Activated CD8-positive, alpha-beta memory T cell treated with anti-CD3 and anti-CD28 coated beads for 48 hours (primary cell): ENCODE data around the gene TET1.
"Not testable (repeated sequence)": the region's sequence is repeated elsewhere in the genome, so short reads cannot be mapped to it uniquely, and the experiment has no call there.

ENCODE experiments used
- DNase-seq, 3 experiments: peaks; one replicate each; pipeline ENCODE4 v3.0.0-alpha.2; 2020; ENCODE audit warnings: low read depth in 2 of 3, low spot score in 2 of 3

The TET1 gene

DNA sequence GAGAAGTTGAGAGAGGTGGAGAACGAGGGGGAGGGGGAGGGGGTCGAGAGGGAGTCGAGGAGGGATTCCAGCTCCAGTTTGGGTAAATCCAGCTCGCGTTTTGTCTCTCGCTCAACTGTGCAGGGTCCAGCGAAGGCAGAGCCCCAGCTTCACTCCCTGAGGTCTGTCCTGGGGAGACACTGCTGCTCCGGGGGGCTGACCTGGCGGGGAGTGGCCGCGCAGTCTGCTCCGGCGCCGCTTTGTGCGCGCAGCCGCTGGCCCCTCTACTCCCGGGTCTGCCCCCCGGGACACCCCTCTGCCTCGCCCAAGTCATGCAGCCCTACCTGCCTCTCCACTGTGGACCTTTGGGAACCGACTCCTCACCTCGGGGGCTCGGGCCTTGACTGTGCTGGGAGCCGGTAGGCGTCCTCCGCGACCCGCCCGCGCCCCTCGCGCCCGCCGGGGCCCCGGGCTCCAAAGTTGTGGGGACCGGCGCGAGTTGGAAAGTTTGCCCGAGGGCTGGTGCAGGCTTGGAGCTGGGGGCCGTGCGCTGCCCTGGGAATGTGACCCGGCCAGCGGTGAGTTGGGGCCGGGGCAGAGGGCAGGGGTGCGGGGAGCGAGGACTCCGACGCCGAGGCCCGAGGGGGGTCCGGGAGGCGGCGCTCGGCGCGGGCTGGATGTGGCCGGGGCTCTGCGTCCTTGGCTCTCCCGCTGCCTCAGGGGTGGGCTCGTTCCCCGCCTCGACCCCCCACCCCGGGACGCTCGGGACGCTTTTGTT is at the start of gene TET1:
Gene TET1 (plus strand): TSS at position 152 of the 757 bp plus-strand sequence. CDS start 12,002 bp downstream, outside the sequence.
- no peak for DNase-seq

DNA sequence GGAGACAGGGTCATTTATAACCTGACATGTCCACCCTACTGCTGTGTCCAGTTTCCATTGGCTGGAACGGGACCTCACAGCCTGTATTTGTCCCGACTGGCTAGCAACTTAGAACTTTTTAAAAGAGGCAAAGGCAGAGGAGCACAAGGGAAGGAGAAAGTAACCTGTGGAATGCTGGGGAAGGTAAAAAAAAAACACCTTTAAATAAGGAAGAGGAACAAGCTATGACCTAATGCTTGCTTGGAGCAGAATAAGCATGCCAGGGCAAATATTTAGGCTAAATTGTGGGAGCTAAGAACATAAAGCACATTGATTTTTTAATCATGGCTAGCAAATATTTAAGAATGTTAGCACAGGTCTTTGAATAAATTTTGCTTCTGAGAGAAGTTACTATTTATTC is 43.9 kb upstream of the TET1 start:
- DNase-seq, result not testable (repeated sequence)

DNA sequence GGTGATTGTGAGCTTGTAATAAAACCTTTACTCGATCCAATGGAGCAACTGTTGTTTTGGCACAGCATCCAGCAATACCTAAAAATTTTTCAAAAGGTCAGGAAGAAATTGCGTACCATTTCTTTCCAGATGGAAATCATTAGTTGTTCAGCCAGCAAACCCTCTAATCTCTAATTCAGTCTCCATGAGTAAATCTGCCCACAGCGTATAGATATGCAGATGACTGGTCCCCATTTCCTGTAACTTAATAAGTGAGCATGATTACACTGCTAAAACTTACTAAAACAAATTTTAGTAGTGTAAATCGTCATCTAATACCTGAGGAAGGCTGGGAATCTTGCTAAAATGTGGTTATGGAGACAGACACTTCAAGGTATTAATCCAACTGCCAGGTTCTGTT is 43.4 kb upstream of the TET1 start:
- no peak for DNase-seq

DNA sequence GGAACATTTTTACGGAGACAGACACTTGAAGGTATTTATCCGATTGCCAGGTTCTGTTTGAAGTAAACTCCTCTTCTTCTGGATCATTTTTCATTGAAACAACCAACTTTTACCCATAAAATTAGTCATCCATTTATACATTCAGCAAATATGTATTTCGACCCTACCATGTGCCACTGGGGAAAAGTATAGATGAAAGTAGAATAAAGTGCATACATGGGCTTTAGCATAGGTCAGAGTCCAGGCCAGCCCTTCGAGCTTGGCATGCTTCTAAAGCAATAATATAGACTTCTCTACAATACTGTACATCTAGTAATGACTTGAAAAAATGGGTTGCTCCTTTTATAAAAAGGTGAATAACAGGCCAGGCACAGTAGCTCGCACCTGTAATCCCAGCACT is 42.9 kb upstream of the TET1 start:
- no peak for DNase-seq

DNA sequence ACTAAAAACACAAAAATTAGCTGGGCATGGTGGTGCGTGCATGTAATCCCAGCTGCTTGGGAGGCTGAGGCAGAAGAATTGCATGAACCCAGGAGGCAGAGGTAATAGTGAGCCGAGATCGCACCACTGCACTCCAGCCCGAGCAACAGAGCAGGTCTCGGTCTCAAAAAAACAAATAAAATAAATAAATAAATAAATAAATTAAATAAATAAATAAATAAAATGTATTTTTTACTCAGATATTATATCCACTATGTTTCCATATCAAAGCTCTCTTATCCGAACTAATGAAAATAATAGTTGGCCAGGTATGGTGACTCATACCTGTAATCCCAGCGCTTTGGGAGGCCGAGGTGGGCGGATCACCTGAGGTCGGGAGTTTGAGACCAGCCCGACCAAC is 41.5 kb upstream of the TET1 start:
- not testable (repeated sequence) for DNase-seq

DNA sequence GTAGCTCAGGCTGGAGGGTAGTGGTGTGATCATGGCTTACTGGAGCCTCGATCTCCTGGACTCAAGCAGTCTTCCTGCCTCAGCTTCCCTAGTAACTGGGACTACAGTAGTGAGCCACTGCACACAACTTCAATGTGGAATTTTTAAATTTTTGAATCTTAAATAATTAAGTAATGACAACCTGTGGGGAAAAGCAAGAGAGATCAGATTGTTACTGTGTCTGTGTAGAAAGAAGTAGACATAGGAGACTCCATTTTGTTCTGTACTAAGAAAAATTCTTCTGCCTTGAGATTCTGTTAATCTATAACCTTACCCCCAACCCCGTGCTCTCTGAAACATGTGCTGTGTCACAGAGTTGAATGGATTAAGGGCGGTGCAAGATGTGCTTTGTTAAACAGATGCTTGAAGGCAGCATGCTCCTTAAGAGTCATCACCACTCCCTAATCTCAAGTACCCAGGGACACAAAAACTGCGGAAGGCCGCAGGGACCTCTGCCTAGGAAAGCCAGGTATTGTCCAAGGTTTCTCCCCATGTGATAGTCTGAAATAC is 34.6 kb upstream of the TET1 start:
- not testable (repeated sequence) for DNase-seq

DNA sequence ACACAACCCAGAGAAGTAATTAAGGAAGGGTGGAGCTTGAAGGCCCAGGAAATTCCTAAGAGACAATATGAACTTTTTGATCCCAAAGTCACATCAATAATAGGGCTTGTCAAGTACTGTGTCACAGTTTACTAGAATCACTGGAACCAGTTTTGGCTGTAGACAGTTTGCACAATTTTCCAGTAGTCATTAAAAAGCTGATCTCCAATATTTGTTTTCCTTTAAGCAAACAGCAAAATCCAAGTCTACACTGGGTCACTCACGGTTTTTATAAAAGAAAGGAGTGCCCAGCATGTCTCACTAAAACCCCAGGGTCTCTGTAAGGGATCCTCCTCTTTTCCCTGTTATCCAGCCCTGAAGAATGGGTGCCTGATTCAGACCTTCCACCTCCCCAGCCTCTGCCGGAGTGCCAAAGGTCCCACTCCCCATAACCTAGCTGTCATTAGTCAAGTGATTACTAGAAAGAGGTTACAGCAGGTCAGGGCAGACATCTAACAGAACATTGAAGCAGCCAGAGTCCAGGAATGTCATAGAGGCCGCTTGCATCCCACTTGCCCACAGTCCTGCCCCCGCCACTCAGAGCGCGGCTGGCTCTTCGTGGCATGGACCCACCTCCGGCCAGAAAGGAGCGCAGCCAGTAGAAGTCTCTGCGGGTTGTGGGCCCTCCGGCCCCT is 33.4 kb upstream of the TET1 start:
- DNase-seq, result no peak

DNA sequence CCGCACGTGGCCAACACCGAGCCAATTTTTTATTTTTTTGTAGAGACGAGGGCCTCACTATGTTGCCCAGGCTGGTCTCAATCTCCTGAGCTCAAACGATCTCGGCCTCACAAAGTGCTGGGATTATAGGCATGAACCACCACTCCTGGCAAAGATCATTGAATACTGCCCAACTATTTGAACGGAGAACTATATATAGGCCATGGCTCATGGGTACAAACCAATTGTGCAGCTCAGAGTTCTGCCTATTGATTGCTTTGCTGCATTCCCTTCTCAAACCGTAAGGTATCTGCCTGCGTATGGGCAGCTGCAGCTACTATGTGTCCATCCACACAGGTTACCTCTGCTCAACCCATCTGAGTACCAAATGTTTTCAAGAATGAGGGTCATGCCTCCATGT is 23.2 kb upstream of the TET1 start:
- DNase-seq, result no peak

DNA sequence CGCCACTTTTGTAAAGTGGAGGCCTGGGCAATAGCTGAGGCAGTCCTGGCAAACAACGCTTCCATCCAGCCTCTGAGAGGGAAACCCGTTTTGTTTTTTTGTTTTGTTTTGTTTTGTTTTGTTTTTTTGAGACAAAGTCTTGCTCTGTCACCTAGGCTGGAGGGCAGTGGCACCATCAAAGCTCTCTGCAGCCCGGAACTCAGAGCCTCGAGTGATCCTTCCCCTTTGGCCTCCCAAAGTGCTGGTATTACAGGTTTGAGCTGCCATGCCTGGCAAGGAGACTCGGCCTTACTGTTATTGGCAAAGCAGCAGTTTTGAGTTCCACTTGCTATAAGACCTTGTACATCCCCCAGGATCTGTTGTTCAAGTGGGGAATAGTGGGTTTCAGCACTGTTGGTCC is 22.3 kb upstream of the TET1 start:
- DNase-seq, result no peak

DNA sequence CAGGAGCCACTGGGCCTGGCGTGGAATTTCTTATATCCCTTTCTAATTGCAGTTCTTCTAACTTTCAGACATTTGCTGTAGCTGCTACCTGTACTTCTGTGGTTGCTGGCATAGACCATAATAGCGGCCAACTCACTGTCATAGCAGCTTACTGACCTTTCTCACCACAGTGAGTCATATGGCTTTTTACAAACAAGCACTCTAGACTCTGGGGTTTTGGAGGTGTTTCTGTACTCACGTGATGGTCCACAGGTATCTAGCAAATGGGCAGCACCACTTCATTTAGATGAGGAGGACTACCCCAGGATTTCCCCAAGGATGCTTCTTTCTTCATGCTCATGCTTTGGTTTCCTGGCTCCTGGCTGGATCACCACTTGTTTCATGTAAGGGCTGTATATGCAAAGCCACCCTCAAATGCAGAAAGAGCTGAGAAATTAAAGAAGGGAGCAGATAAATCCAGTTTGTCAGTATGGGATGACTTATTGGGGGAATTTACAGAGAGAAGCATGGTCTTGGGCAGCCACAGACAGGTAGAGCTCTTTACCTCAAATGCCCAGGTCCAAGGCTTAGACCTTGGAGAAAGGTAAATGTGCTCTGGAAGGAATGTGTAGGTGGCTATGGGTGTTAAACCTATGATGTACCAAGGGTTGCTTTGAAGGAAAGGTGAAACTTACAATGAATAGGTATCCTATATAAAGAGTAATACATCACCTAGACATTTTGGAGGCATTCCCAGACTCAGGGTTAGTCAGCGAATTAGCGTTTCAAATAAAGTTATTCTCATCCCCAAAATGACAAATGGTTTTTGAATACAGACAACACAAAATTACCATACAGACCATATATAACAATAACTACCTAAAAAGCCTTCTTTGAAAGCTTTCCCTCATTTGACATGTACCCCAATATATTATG is 16.9 kb upstream of the TET1 start:
- DNase-seq, result no peak

DNA sequence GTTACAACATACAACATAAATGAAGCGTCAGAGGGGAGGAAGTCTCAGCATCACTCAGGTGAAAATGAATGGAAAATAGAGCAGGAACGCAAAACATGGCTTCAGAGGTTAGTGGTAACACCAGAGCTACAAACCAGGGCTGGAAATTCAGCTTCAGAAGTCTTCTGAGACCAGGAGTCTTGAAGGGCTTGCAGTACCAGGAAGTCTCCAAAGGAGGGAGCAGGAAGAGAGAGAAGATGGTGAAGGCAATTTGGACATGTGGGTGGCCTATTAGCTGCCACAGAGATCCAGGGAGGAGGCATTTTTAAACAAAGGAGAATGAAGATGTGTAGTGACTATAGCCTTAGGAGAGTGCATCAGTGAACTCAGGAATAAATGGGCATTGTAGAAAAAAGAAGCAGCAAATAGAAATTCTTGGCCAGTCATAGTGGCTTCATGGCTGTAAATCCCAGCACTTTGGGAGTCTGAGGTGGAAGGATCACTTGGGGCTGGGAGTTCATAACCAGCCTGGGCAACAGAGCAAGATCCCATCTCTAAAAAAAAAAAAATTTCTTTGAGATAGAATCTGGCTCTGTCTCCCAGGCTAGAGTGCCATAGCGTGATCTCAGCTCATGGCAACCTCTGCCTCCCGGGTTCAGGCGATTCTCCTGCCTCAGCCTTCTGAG is 9.3 kb upstream of the TET1 start:
- no peak for DNase-seq

DNA sequence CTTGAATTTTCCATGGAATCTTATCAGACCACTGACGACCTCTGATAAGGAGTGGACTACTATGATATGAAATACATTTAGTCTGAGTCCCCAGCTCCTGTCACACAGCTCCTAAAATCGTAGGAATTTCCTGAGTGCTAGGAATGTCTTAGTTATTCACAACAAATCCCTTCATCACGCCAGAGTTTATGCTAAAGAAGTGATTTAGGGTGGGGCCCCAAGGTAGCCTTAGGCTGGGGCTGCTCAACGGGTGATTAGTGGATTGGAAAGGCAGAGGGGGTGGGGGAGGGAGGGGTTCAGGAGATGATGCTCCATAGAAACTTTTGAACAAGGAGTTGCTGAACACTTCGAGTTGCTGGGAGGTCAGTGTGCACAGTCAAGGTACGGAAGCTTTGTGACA is 7.0 kb upstream of the TET1 start:
- DNase-seq, result no peak

DNA sequence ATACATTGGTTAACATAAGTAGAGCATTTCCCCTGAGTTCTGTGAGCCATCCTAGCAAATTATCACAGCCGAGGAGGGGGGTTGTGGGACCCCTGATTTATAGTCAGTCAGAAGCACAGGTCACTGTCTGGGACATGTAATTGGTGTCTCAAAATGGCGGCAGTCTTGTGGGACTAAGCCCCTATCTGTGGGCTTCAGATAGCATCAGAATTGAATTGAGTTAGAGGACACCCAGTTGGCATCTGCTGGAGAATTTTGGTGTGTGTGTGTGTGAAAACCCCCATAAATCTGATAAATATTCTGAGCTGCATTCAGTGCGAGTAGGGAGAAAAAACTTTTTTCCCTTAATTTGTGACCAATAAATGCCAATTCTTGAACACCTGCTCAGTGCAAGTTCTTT is 6.5 kb upstream of the TET1 start:
- no peak for DNase-seq

DNA sequence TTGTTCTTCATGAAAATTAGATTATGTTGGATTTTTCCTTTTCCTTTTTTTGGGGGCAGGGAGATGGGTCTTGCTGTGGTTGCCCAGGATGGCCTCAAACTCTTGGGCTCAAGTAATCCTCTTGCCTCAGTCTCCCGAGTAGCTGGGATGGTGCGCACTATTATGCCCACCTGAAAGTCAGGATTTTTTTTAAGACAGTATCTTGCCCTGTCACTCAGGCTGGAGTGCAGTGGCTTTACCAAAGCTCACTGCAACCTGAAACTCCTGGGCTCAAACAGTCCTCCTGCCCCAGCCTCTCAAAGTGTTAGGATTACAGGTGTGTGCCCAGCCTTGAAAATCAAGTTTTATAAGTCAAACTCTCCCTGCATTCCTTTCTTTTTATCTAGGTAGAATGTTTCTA is 1.7 kb upstream of the TET1 start:
- no peak for DNase-seq

DNA sequence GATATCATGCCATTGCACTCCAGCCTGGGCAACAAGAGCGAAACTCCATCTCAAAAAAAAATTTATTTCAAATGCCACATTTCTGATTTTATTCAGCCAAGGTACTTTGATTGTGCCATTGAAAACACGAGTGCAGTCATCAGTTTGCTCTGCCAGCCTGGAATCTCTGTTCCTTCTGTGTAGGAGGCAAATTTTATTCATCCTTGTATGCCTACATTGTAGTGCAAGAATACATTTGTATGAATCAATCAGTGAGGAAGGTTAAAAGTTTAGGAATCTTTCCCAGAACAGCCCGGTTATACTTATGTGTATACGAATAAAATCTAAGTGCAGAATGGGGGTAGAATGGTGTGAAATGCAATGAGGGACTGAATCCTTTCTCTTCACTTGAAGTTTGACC is 886 bp upstream of the TET1 start:
- DNase-seq, result no peak

DNA sequence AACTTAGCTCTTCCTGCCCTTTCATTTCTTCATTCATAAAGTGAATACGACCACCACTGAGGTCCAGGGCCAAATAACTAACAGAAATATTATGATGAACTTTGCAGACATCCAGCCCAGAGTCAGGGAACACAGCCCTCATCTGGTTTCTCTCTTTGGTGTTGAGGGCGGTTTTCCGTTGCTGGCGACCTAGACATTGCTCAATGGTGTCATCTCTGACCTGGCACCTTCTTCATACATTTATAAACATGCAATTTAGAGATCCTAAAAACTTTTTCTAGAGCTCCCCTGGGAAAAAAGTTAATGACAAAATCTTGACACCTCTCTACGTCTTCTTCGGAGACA is 324 bp upstream of the TET1 start:
- no peak for DNase-seq

DNA sequence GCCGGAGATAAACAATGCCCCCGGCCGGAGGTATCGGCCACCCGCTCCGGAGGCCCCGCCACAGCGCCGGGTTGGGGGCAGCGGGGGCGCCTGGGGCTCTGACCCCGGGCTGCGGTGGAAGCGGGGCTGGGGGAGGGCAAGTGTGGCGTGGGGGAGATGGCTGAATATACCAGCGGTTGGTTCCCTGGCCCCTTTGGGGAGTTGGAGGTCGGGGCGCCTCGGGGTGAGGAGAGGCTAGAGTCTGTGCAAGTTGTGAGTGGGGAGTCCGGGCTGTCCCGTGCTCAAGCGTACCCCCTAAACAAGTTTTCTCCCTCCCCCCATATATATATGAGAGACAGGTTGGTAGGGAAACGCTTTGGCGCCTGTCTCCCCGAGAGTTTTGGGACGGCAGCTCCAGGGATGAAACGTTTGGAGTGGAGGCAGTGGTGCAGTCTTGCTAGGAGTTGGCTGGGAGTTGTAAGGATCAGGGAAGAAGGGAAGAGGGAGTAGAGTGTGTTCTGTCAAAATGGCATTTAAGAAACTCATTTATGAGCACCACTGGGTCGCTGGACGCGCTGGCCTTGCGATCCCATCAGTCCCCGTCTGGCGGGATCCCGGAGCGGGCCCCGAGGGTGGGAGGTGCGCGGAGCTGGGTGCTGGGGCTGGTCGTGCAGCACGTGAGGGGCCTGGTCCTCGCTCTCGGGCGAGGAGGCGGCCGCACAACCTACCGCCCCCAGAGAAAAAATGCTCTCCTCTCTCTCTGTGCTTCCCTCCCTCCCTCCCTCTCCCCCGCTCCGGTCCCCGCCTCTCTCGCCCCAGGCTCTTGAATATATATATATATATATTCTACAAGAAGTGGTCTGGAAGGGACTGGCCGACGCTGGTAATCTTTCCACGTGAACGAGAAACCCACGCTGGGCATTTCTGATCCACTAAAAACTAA is 1.1 kb downstream of the TET1 start:
- DNase-seq, result no peak

DNA sequence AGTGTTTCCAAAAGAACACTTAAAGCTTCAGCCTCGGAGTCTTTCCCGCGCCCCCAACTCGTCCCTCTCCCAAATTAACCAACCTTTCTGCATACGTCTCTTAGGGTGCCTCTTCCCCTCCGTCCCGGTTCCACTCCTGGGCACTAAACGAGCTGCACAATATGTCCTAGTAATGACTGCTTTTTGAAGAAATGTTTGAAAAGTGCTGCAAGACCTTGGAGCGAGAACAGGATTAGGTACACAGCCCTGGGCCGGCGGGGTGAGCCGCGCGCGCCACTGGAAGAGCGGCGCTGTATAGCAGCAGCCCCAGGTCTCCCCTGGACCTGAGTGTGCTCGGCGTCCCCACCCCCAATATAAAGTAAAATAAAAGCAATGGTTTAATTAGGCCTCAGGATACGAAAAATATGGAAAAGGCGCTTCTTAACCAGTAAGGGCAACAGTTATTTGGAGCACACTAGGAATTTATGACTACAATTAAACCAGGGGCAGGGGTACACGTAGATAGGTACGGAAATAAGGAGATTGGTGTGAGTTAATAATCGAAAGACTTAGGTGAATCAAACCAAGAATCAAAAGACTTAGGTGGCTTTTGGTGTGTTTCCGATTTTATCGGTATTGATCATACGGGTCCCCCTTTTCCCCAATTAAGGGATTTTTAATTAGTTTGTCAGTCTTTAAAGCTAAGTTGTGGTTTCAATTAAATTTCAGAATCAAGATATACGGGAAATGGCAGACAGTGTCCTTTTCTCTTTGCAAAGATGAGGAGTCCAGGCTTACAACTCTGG is 1.9 kb downstream of the TET1 start:
- DNase-seq, result no peak
